ENCODE results near the gene SLC6A13. TPM values are rescaled to one million over a fixed set of nuclear protein-coding genes. Genes with fewer than 3 reads are reported as not detected.

The SLC6A13 gene
- polyA plus RNA-seq, 2 of the 4 experiments (the other 2 are of a cell fraction): 0.43 to 0.49 TPM

DNA sequence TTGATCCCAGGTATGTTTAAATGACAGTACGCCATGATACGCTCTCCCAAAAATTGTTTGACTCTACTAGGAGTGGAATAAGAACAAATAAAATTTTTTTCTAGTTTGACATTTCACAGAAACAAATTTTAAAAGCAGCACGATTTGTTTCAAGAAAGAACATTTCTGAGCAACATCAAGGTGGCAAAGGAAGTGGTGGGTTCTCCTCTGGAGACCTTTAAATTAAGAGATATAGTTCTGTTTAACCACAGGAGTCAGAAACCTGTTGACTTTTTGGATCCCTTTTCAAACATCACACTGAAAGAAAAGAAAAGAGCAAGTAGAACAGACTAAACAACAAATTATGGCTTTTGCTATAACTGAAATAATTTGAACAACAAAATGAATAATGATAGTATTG, 2.5 kb upstream of the SLC6A13 start (continued):
- TF ChIP-seq FOXS1 (CRISPR knock-in tag; IDR thresholded peaks at IDR 0.05): no peak
- TF ChIP-seq EHMT2 (IDR thresholded peaks at IDR 0.05; ENCODE audit: low read depth): no peak
- TF ChIP-seq POLR2A (IDR thresholded peaks at IDR 0.05; ENCODE audit: low read length): no peak
- TF ChIP-seq ZC3H11A (IDR thresholded peaks at IDR 0.05): no peak
- no peak for TF ChIP-seq CEBPB (IDR thresholded peaks at IDR 0.05)
- TF ChIP-seq HOXA7 (CRISPR knock-in tag; IDR thresholded peaks at IDR 0.05): no peak
- TF ChIP-seq POLR2AphosphoS2 (conservative IDR thresholded peaks at IDR 0.05; ENCODE audit: low read length): no peak
- TF ChIP-seq RAD21 (conservative IDR thresholded peaks at IDR 0.05 in 1 of 2, IDR thresholded peaks at IDR 0.05 in 1 of 2): no peak

DNA sequence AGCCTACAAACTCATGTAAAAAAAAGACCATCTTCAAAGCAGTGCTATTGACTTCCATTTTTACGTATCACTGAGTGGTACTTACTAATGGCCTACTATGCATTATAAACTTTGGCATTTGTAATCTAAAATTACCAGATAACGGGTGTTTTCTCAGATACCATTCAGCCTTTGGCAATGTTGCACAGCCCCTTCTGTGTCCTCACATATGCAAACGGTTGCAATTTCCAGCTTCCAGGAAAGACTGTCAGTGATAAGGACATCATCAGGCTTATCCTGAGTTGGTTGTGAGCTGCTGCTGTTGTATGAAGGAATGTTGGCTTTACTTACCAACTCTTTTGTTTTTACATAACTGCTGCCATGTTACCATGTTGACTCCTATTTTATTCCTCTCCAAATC, 1.6 kb upstream of the SLC6A13 start:
- CTCF ChIA-PET: interaction anchor here (2.0 kb wide), 1 partner anchor 12 kb away, joined by 6 read pairs; no protein-coding TSS in a partner anchor
- Histone ChIP-seq H3K4me1 (no peaks in the 10 kb centered on the region; the same call in 2 of the 3 replicates), H3K4me2 (no peak overlapping the region), H3K27ac (no peak overlapping the region), H3K4me3 (no peak overlapping the region), H3K9me3 (no peaks in the 10 kb centered on the region)
- FAIRE-seq (no peak), ATAC-seq (no peak), DNase-seq (ENCODE audit: low read depth in 1 of 2, low spot score in 1 of 2) (no peak)
- POLR2A ChIA-PET: no interaction called here
- 72% methylated on average over 3 of the region's 3 CpGs for WGBS (ENCODE audit: missing lambda C conversion rate)
- TF ChIP-seq ZNF302 (CRISPR knock-in tag; IDR thresholded peaks at IDR 0.05) (no peak), FOSB (CRISPR knock-in tag; IDR thresholded peaks at IDR 0.05) (no peak), RFX5 (IDR thresholded peaks at IDR 0.05) (no peak), TP53 (CRISPR knock-in tag; IDR thresholded peaks at IDR 0.05) (no peak), RNF2 (IDR thresholded peaks at IDR 0.05; ENCODE audit: borderline replicate concordance, low read depth) (no peak), GATA3 (IDR thresholded peaks at IDR 0.05; ENCODE audit: borderline replicate concordance) (no peak), MYC (IDR thresholded peaks at IDR 0.05; ENCODE audit: borderline replicate concordance, low read length) (no peak), KDM5A (IDR thresholded peaks at IDR 0.05) (no peak), SREBF2 (IDR thresholded peaks at IDR 0.05) (no peak), EHMT2 (IDR thresholded peaks at IDR 0.05; ENCODE audit: low read depth) (no peak)
- TF ChIP-seq, protein P1, sequence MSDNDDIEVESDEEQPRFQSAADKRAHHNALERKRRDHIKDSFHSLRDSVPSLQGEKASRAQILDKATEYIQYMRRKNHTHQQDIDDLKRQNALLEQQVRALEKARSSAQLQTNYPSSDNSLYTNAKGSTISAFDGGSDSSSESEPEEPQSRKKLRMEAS (IDR thresholded peaks at IDR 0.05): no peak
- TF ChIP-seq, protein P2, sequence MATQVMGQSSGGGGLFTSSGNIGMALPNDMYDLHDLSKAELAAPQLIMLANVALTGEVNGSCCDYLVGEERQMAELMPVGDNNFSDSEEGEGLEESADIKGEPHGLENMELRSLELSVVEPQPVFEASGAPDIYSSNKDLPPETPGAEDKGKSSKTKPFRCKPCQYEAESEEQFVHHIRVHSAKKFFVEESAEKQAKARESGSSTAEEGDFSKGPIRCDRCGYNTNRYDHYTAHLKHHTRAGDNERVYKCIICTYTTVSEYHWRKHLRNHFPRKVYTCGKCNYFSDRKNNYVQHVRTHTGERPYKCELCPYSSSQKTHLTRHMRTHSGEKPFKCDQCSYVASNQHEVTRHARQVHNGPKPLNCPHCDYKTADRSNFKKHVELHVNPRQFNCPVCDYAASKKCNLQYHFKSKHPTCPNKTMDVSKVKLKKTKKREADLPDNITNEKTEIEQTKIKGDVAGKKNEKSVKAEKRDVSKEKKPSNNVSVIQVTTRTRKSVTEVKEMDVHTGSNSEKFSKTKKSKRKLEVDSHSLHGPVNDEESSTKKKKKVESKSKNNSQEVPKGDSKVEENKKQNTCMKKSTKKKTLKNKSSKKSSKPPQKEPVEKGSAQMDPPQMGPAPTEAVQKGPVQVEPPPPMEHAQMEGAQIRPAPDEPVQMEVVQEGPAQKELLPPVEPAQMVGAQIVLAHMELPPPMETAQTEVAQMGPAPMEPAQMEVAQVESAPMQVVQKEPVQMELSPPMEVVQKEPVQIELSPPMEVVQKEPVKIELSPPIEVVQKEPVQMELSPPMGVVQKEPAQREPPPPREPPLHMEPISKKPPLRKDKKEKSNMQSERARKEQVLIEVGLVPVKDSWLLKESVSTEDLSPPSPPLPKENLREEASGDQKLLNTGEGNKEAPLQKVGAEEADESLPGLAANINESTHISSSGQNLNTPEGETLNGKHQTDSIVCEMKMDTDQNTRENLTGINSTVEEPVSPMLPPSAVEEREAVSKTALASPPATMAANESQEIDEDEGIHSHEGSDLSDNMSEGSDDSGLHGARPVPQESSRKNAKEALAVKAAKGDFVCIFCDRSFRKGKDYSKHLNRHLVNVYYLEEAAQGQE (IDR thresholded peaks at IDR 0.05): no peak
- TF ChIP-seq, protein P3, sequence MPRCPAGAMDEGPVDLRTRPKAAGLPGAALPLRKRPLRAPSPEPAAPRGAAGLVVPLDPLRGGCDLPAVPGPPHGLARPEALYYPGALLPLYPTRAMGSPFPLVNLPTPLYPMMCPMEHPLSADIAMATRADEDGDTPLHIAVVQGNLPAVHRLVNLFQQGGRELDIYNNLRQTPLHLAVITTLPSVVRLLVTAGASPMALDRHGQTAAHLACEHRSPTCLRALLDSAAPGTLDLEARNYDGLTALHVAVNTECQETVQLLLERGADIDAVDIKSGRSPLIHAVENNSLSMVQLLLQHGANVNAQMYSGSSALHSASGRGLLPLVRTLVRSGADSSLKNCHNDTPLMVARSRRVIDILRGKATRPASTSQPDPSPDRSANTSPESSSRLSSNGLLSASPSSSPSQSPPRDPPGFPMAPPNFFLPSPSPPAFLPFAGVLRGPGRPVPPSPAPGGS (IDR thresholded peaks at IDR 0.05): no peak
- TF ChIP-seq, protein P4, sequence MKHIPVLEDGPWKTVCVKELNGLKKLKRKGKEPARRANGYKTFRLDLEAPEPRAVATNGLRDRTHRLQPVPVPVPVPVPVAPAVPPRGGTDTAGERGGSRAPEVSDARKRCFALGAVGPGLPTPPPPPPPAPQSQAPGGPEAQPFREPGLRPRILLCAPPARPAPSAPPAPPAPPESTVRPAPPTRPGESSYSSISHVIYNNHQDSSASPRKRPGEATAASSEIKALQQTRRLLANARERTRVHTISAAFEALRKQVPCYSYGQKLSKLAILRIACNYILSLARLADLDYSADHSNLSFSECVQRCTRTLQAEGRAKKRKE (CRISPR knock-in tag; IDR thresholded peaks at IDR 0.05; ENCODE audit: low read depth): no peak
